Esophagus (tissue), 2 donors: ENCODE results near the gene TAC3. TPM values are rescaled to one million over a fixed set of nuclear protein-coding genes. Genes with fewer than 3 reads are reported as not detected.

ENCODE experiments used
- H3K27ac ChIP-seq, 2 donors: one replicate each; pipeline ENCODE4 v1.5.1; 2013; ENCODE audit warnings: low read depth in 2 of 2, mild to moderate bottlenecking in 2 of 2, inconsistent platforms in 1 of 2, low read length in 1 of 2, moderate library complexity in 1 of 2
- H3K27me3 ChIP-seq, 2 donors: one replicate each; pipeline ENCODE4 v1.6.1; 2013; ENCODE audit warnings: low read length in 2 of 2, control low read depth in 1 of 2, mild to moderate bottlenecking in 1 of 2; ENCODE audit not compliant: insufficient read depth in 2 of 2, control insufficient read depth in 1 of 2
- H3K36me3 ChIP-seq, 2 donors: one replicate each; pipeline ENCODE4 v1.6.1; 2013; ENCODE audit warnings: low read length in 1 of 2; ENCODE audit not compliant: control insufficient read depth in 2 of 2, insufficient read depth in 2 of 2
- H3K4me1 ChIP-seq, 2 donors: one replicate each; pipeline ENCODE4 v1.6.1; 2013; ENCODE audit warnings: low read length in 1 of 2; ENCODE audit not compliant: control insufficient read depth in 2 of 2, insufficient read depth in 2 of 2
- H3K4me3 ChIP-seq, 2 donors: one replicate each; pipeline ENCODE4 v1.5.1; 2013; ENCODE audit warnings: low read length in 2 of 2, mild to moderate bottlenecking in 2 of 2, low read depth in 1 of 2, moderate library complexity in 1 of 2
- H3K9me3 ChIP-seq, 2 donors: one replicate each; pipeline ENCODE4 v1.6.1; 2013; ENCODE audit warnings: mild to moderate bottlenecking in 2 of 2, low read depth in 1 of 2, low read length in 1 of 2, moderate library complexity in 1 of 2; ENCODE audit not compliant: control insufficient read depth in 2 of 2, insufficient read depth in 1 of 2
- WGBS, 2 donors: extraction: QIAGEN DNeasy Blood & Tissue Kit; methylation state at CpG; one replicate each; pipeline ENCODE4 v1.1.7; 2013; 5-methylcytosine and 5-hydroxymethylcytosine counted together
- polyA plus RNA-seq, 2 donors: library from polyadenylated mRNA; stranded (reverse); fragments of 200-250 nt; gene quantifications; one replicate each; pipeline ENCODE4 v1.2.3, GENCODE V29; 2013
- donor health status: healthy with polysubstance abuse.
- donor health status: Bipolar disorder and iron deficiency.

Gene TAC3
- polyA plus RNA-seq, 2 donors: 0.16 TPM; not detected in 1

GRCh38 chr12:57048423-57049118 is 32.2 kb upstream of the TAC3 start:
- H3K27me3 ChIP-seq: no peaks in the 10 kb centered on the region
- no peaks in the 10 kb centered on the region for H3K36me3 ChIP-seq
- H3K9me3 ChIP-seq: no peaks in the 10 kb centered on the region
- no peak overlapping the region for H3K27ac ChIP-seq
- H3K4me3 ChIP-seq: no peak overlapping the region
- H3K4me1 ChIP-seq: peaks cover 2 to 4% of the 10 kb centered on the region in 2 donors
- WGBS, 2 donors: 78 to 100% methylated on average over 1 of the region's 1 CpG

- WGBS, 2 donors: 82 to 95% methylated on average over 1 of the region's 1 CpG
- Histone ChIP-seq H3K4me3 (no peak overlapping the region), H3K9me3 (no peaks in the 10 kb centered on the region), H3K4me1 (peaks cover 2 to 4% of the 10 kb centered on the region in 2 donors), H3K36me3 (no peaks in the 10 kb centered on the region), H3K27me3 (no peaks in the 10 kb centered on the region), H3K27ac (no peak overlapping the region)
Measured at GRCh38 chr12:57047981-57048380, 31.7 kb upstream of the TAC3 start.

GRCh38 chr12:57046947-57047890 is 30.9 kb upstream of the TAC3 start:
- H3K4me3 ChIP-seq: no peak overlapping the region
- no peaks in the 10 kb centered on the region for H3K27me3 ChIP-seq
- H3K27ac ChIP-seq: no peak overlapping the region
- peaks cover 4% of the 10 kb centered on the region in 2 donors for H3K4me1 ChIP-seq
- H3K9me3 ChIP-seq: no peaks in the 10 kb centered on the region
- 60 to 73% methylated on average over 9 to 10 of the region's 10 CpGs for WGBS, 2 donors
- H3K36me3 ChIP-seq: no peaks in the 10 kb centered on the region

DNA sequence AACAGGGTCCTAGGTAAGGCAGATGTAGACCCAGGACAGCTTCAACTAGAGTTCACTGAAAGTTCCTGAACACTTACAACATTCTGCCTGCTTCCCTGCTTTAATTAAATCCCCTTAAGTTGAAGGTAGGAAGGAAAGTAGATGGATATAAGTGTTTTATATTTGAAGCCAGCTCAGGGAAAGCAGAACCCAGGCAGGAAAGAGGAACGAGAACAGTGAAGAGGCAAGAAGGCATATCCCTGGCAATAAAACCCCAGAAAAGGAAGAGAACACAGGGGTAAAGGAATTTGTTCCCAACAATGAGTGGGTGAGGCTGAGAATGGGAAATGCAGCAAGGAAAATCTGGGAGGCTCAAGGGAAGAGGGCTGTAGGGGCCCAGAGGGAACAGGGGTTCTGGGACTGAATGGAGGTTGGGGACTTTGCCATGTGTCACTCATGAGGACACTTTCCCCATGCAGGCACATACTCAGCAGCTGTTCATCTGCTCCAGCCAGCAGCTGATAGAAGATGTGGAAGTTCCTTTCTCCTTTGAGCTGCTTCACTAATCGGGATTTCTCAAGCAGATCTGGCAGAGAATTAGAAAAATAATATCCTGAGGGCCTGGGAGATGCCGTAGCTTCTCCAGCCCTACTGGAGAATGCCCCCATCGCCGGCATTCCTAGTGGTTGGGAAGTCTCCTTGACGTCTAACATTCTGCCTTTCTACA is 29.9 kb upstream of the TAC3 start:
- H3K9me3 ChIP-seq: no peaks in the 10 kb centered on the region
- no peak overlapping the region for H3K4me3 ChIP-seq
- no peak overlapping the region for H3K27ac ChIP-seq
- H3K4me1 ChIP-seq: peaks cover 4% of the 10 kb centered on the region in 2 donors
- H3K36me3 ChIP-seq: no peaks in the 10 kb centered on the region
- no peaks in the 10 kb centered on the region for H3K27me3 ChIP-seq
- 64 to 73% methylated on average over 6 of the region's 6 CpGs for WGBS, 2 donors

DNA sequence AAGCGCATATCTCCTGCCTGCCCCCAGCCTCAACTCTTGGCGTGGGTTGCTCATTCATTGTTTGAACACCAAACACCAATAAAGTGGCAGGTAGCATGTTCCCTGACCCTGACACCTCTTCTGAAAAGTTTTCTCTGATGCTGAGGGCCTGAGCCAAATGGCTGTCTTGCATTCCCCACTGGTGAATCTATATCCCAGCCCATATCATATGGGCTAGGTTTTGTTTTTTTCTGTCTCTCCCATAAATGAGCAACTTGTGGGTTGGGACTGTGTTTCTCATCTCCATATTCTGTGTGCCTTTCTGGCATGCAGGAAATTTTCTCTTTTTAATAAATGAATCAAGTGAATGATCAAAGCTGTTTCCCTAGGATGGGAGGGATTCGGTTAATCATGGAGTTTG is 28.6 kb upstream of the TAC3 start:
- H3K4me3 ChIP-seq: no peak overlapping the region
- H3K27me3 ChIP-seq: no peaks in the 10 kb centered on the region
- peaks cover 3 to 4% of the 10 kb centered on the region in 2 donors for H3K4me1 ChIP-seq
- 95% methylated on average over 3 of the region's 3 CpGs for WGBS, 2 donors
- H3K36me3 ChIP-seq: no peaks in the 10 kb centered on the region
- H3K9me3 ChIP-seq: no peaks in the 10 kb centered on the region
- no peak overlapping the region for H3K27ac ChIP-seq

GRCh38 chr12:57044468-57044867 is 28.1 kb upstream of the TAC3 start:
- Histone ChIP-seq H3K36me3 (no peaks in the 10 kb centered on the region), H3K4me3 (no peak overlapping the region), H3K27me3 (no peaks in the 10 kb centered on the region), H3K9me3 (no peaks in the 10 kb centered on the region), H3K27ac (no peak overlapping the region), H3K4me1 (peaks cover 2 to 4% of the 10 kb centered on the region in 2 donors)
- 82 to 84% methylated on average over 6 of the region's 6 CpGs for WGBS, 2 donors

- no peaks in the 10 kb centered on the region for H3K27me3 ChIP-seq
- H3K4me1 ChIP-seq: peaks cover 2 to 4% of the 10 kb centered on the region in 2 donors
- H3K9me3 ChIP-seq: no peaks in the 10 kb centered on the region
- WGBS, 2 donors: 95 to 97% methylated on average over 2 of the region's 2 CpGs
- H3K4me3 ChIP-seq: no peak overlapping the region
- no peak overlapping the region for H3K27ac ChIP-seq
- no peaks in the 10 kb centered on the region for H3K36me3 ChIP-seq
Measured at GRCh38 chr12:57042695-57043094, 26.4 kb upstream of the TAC3 start.

DNA sequence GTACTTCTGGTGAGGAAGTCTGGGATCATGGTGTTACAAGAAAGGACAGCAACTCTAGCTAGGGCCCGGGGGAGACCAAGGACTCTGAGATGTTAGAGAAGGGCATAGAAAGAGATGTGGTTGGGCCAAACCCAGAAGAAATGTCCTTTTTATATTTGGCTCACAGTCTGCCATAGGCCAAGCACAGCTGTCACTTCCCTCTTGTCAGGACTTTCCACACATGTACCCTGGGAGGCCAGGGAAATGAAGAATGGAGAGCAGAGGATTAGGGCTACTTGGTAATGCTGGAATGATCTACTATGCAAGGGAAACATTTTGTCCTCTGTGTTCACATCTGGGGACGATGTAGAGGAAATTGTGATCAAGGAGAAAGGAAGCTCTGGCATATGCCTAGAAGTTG is 24.4 kb upstream of the TAC3 start:
- no peak overlapping the region for H3K27ac ChIP-seq
- 66 to 74% methylated on average over 2 of the region's 2 CpGs for WGBS, 2 donors
- H3K4me3 ChIP-seq: no peak overlapping the region
- peaks cover 0 to 2% of the 10 kb centered on the region in 2 donors for H3K4me1 ChIP-seq
- no peaks in the 10 kb centered on the region for H3K36me3 ChIP-seq
- no peaks in the 10 kb centered on the region for H3K27me3 ChIP-seq
- no peaks in the 10 kb centered on the region for H3K9me3 ChIP-seq

- no peaks in the 10 kb centered on the region for H3K9me3 ChIP-seq
- H3K27ac ChIP-seq: no peak overlapping the region
- H3K4me1 ChIP-seq: peaks cover 0 to 2% of the 10 kb centered on the region in 2 donors
- WGBS, 2 donors: 90 to 91% methylated on average over 4 of the region's 4 CpGs
- H3K36me3 ChIP-seq: no peaks in the 10 kb centered on the region
- H3K27me3 ChIP-seq: no peaks in the 10 kb centered on the region
- no peak overlapping the region for H3K4me3 ChIP-seq
Measured at GRCh38 chr12:57040211-57040610, 23.9 kb upstream of the TAC3 start.
